HFFc6 (cell line): Measurements from ENCODE around the gene P3H3. TPM values are rescaled to one million over a fixed set of nuclear protein-coding genes. Genes with fewer than 3 reads are reported as not detected.

Experiments used
- DNase-seq: peaks from one replicate; pipeline ENCODE4 v3.0.0-alpha.2; 2018
- H3K27ac Mint-ChIP-seq: 2 replicates; pipeline ENCODE4 v1.8.0; 2020; ENCODE audit warnings: mild to moderate bottlenecking, mixed read lengths
- H3K27me3 Mint-ChIP-seq: 2 replicates; pipeline ENCODE4 v1.8.0; 2021; ENCODE audit warnings: mild to moderate bottlenecking, moderate library complexity, mixed read lengths; ENCODE audit not compliant: insufficient read depth
- H3K36me3 Mint-ChIP-seq: 2 replicates; pipeline ENCODE4 v1.8.0; 2021; ENCODE audit warnings: low read depth, mixed read lengths
- H3K4me1 Mint-ChIP-seq: 2 replicates; pipeline ENCODE4 v1.8.0; 2020; ENCODE audit warnings: low read depth, mixed read lengths
- H3K4me3 Mint-ChIP-seq: 2 replicates; pipeline ENCODE4 v1.8.0; 2020; ENCODE audit warnings: mild to moderate bottlenecking, moderate library complexity, mixed read lengths
- H3K9me3 Mint-ChIP-seq: 2 replicates; pipeline ENCODE4 v1.8.0; 2020; ENCODE audit warnings: mild to moderate bottlenecking, mixed read lengths
- CTCF ChIP-seq: fragments of 200-600 bp; sonication (generic); IDR thresholded peaks from 2 replicates; pipeline ENCODE4 v1.5.0; 2021; ENCODE audit warnings: antibody characterized with exemption, mild to moderate bottlenecking
- total RNA-seq, 6 experiments: library from RNA; stranded (reverse); fragmentation: NEBNext Ultra II Directional; extraction: Animal tissue kit (Norgen Biotek cat#: 25700); gene quantifications; 2 replicates in 1 of 6; 3 replicates in 5 of 6; pipeline ENCODE4 v1.2.3, GENCODE V29; 2021

Gene P3H3
- total RNA-seq, 6 experiments from 2014 or later, result 94.0 to 109 (median 103) TPM

DNA sequence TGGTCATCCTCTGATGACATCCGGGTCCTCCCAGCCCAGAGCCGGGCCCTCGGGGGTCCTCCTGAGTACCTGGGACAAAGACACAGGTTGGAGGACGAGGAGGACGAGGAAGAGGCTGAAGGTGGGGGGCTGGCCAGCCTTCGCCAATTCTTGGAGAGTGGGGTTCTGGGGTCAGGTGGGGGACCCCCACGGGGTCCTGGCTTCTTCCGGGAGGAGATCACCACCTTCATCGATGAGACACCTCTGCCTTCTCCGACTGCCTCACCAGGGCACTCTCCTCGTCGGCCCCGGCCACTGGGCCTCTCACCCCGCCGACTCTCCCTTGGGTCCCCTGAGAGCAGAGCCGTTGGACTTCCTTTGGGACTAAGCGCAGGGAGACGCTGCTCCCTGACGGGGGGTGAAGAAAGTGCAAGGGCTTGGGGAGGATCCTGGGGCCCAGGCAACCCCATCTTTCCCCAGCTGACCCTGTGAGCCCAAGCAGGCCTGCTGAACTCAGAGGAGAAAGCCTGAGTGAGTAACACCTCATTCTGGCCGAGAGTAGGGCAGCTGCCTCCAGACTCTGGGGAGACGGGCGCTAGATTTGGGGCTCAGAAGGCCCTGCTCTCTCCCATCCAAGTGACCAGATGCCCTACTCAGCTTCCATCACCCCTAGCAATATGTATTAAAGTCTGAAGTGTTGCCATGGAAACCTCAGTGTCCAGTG, 1.3 kb upstream of the P3H3 start:
- DNase-seq, result no peak
- H3K27ac Mint-ChIP-seq, result peak overlapping the region; percentile 92
- no peaks in the 10 kb centered on the region for H3K9me3 Mint-ChIP-seq
- no peak for TF ChIP-seq CTCF
- peak overlapping the region; percentile 82 for H3K4me3 Mint-ChIP-seq
- peaks cover 23% of the 10 kb centered on the region for H3K27me3 Mint-ChIP-seq
- peaks cover 60% of the 10 kb centered on the region for H3K4me1 Mint-ChIP-seq
- peaks cover 8% of the 10 kb centered on the region for H3K36me3 Mint-ChIP-seq

- Mint-ChIP-seq H3K4me1 (peaks cover 54% of the 10 kb centered on the region), H3K9me3 (no peaks in the 10 kb centered on the region), H3K4me3 (peak overlapping the region; percentile 82), H3K27me3 (peaks cover 17% of the 10 kb centered on the region), H3K27ac (peak overlapping the region; percentile 92), H3K36me3 (peaks cover 8% of the 10 kb centered on the region)
- TF ChIP-seq CTCF, result no peak
- DNase-seq, result peak; percentile 72
Measured at GRCh38 chr12:6827437-6827911, 733 bp upstream of the P3H3 start.

GRCh38 chr12:6828781-6829535, 751 bp downstream of the P3H3 start:
- DNase-seq, result no peak
- 0 out of 2 replicates have a peak, but pooled peaks have one; percentile 3 for TF ChIP-seq CTCF
- Mint-ChIP-seq H3K27me3 (peaks cover 12% of the 10 kb centered on the region), H3K4me1 (peaks cover 53% of the 10 kb centered on the region), H3K4me3 (peak overlapping the region; percentile 99), H3K36me3 (peaks cover 12% of the 10 kb centered on the region), H3K27ac (peak overlapping the region; percentile 95), H3K9me3 (no peaks in the 10 kb centered on the region)

DNA sequence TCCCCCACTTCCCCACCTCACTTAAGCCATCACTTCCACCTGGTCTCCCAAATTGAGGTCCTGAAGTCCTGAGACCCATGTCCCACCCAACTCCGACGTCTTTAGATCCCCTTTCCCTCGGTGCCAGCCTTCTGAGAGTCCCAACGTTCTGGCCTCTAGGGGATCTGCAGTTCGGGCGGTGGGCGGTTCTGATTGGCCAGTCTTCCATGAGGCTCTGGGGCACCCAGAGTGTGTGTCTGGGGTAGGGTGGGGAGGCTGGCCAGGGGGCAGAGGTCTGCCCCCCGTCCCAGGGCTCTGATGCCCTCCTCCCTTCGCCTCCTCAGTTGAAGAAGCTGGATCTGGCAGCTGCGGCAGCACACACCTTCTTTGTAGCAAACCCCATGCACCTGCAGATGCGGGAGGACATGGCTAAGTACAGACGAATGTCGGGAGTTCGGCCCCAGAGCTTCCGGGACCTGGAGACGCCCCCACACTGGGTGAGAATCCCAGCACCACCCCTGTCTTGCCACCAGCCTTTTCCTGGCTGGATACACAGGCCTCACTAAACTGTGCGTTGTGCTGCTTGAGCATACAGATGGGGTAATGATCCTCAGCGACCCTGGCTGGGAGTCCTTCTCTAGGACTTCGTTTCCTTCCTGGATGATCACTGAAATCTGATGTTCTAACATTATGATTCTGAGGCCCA, 1.5 kb downstream of the P3H3 start:
- peaks cover 19% of the 10 kb centered on the region for H3K36me3 Mint-ChIP-seq
- DNase-seq, result no peak
- H3K4me3 Mint-ChIP-seq, result peak overlapping the region; percentile 99
- H3K27ac Mint-ChIP-seq, result peak overlapping the region; percentile 95
- H3K4me1 Mint-ChIP-seq, result peaks cover 51% of the 10 kb centered on the region
- no peaks in the 10 kb centered on the region for H3K9me3 Mint-ChIP-seq
- H3K27me3 Mint-ChIP-seq, result peaks cover 10% of the 10 kb centered on the region
- peak; percentile 31 for TF ChIP-seq CTCF

- DNase-seq, result no peak
- Mint-ChIP-seq H3K27me3 (peaks cover 3% of the 10 kb centered on the region), H3K9me3 (no peaks in the 10 kb centered on the region), H3K4me3 (peak overlapping the region; percentile 99), H3K4me1 (peaks cover 44% of the 10 kb centered on the region), H3K36me3 (peaks cover 17% of the 10 kb centered on the region), H3K27ac (peak overlapping the region; percentile 56; the same call in 1 of the 2 replicates)
- no peak for TF ChIP-seq CTCF
Measured at GRCh38 chr12:6830286-6830890, 2.2 kb downstream of the P3H3 start.
